HAP-1 (cell line): Measurements from ENCODE around the gene HYOU1.
"Not testable (repeated sequence)": the region's sequence is repeated elsewhere in the genome, so short reads cannot be mapped to it uniquely, and the experiment has no call there.

ENCODE experiments used
- DNase-seq, 2 experiments: peaks; one replicate each; pipeline ENCODE4 v3.0.0-alpha.2; 2016 to 2020; ENCODE audit warnings: low spot score in 2 of 2
- H3K27me3 ChIP-seq: fragments of 250-450 bp; sonication (Bioruptor Pico); 2 replicates; pipeline ENCODE4 v1.5.1; 2020; ENCODE audit warnings: low read depth, mild to moderate bottlenecking, moderate library complexity
- H3K36me3 ChIP-seq: fragments of 250-450 bp; sonication (Bioruptor Pico); replicated peaks from 2 replicates; pipeline ENCODE4 v1.5.1; 2020; ENCODE audit warnings: mild to moderate bottlenecking
- H3K4me1 ChIP-seq: fragments of 250-450 bp; sonication (Bioruptor Pico); 2 replicates; pipeline ENCODE4 v1.5.1; 2020; ENCODE audit warnings: mild to moderate bottlenecking
- H3K4me3 ChIP-seq: fragments of 250-450 bp; sonication (Bioruptor Pico); 2 replicates; pipeline ENCODE4 v1.5.1; 2020; ENCODE audit warnings: mild to moderate bottlenecking, moderate library complexity
- H3K9me3 ChIP-seq: fragments of 250-450 bp; sonication (Bioruptor Pico); 2 replicates; pipeline ENCODE4 v1.5.1; 2020; ENCODE audit warnings: mild to moderate bottlenecking, moderate library complexity
- in situ Hi-C: fragments of 300-500 bp; cut with MboI; formaldehyde crosslinking; loops from 3 replicates; pipeline ENCODE4 v1.14.3; 2020; ENCODE audit warnings: low sequenced_read_pairs, inconsistent platforms, mixed read lengths

HYOU1 gene

GRCh38 chr11:119028346-119029068, 28.5 kb downstream of the HYOU1 start:
- in situ Hi-C loops, result no loop called here
- Histone ChIP-seq H3K4me1 (peaks cover 10% of the 10 kb centered on the region), H3K9me3 (no peaks in the 10 kb centered on the region), H3K27me3 (no peaks in the 10 kb centered on the region), H3K36me3 (peaks cover 54% of the 10 kb centered on the region), H3K4me3 (no peak overlapping the region)
- DNase-seq, result no peak

DNA sequence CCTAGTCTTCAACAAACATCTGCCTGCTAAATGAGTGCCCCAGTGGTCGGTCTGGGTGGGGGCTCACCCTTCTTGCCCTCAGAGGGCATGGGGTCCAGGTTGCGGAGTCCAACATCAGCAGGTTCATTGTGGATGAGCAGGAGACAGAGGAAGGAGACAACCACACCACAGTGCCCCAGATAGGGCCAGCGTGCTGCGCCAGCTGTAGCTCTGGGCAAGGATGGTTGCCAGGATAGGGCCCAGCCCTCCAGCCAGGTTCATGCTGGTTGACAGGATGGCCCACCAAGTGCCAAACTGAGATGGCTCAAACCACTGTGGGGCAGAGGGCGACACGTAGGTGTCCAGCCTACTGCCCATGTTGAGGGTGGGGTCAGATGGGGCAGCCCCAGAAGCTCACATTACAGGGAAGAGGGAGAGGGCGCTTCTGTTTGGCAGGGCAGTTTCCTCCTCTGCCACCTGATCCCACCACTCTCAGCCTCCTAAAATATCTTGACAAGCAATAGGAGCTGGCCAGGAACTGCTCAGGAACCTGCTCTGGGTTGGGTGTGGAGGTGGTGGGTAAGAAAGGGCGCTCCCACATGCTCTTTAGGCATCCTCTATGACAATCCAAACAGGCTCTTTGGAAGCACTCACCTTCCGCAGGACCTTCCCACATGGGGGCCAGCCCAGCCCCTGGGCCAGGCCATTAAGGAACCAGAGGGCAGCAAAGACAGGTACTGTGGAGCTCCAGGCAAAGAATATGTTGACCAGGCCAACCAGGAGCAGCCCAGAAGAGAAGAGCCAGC, 29.3 kb downstream of the HYOU1 start:
- no peaks in the 10 kb centered on the region for H3K9me3 ChIP-seq
- in situ Hi-C loops, result no loop called here
- H3K36me3 ChIP-seq, result peaks cover 60% of the 10 kb centered on the region
- H3K27me3 ChIP-seq, result no peaks in the 10 kb centered on the region
- no peak for DNase-seq
- peaks cover 10% of the 10 kb centered on the region for H3K4me1 ChIP-seq
- H3K4me3 ChIP-seq, result no peak overlapping the region

- H3K9me3 ChIP-seq, result no peaks in the 10 kb centered on the region
- H3K36me3 ChIP-seq, result peaks cover 66% of the 10 kb centered on the region
- peaks cover 10% of the 10 kb centered on the region for H3K4me1 ChIP-seq
- H3K4me3 ChIP-seq, result no peak overlapping the region
- in situ Hi-C loops, result no loop called here
- H3K27me3 ChIP-seq, result no peaks in the 10 kb centered on the region
- DNase-seq, result no peak
These were observed 30.0 kb downstream of the HYOU1 start for GRCh38 chr11:119026970-119027369.

DNA sequence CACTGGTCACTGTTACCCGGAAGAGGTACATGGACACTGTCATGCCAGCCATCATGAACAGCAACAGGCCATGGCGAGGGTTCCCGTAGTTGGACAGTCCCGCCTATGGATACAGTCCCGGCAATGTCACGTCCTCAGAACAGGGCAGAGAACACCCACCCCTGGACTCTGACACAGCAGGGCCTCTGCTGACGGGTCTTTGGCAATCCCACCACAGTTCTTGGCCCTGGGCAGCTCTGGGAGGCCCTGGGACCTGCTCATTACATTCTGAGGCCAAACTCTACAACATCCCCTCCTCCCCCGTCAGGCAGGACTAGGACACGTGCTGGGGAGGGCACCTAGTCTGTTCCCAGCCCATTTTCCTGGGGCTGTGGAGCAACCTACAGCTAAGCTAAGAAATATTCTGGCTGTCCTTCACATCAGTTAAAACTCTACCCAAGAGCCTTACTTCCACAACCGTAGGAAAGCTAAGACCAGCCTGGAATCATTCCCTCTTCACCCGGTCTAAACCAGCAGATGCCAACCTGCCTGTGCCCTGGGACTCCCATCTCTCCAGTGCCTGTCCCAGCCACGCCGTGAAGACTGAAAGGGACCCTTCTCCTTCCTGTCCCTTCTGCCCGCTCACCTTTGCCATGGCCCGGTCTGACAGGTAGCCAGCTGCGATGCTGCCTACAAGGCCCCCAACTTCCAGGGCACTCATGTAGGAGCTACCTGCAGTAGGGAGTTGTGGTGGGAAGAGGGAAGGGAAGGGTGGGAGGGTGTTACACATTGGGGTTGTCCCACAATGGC, 30.8 kb downstream of the HYOU1 start:
- H3K4me1 ChIP-seq, result peaks cover 10% of the 10 kb centered on the region
- in situ Hi-C loops, result no loop called here
- peaks cover 70% of the 10 kb centered on the region for H3K36me3 ChIP-seq
- H3K27me3 ChIP-seq, result no peaks in the 10 kb centered on the region
- no peaks in the 10 kb centered on the region for H3K9me3 ChIP-seq
- no peak for DNase-seq
- H3K4me3 ChIP-seq, result no peak overlapping the region

- Histone ChIP-seq H3K27me3 (no peaks in the 10 kb centered on the region), H3K4me1 (peaks cover 10% of the 10 kb centered on the region), H3K9me3 (no peaks in the 10 kb centered on the region), H3K4me3 (no peak overlapping the region), H3K36me3 (peaks cover 74% of the 10 kb centered on the region)
- in situ Hi-C loops, result no loop called here
- DNase-seq, result no peak
These were observed 31.5 kb downstream of the HYOU1 start for GRCh38 chr11:119025541-119025940.

DNA sequence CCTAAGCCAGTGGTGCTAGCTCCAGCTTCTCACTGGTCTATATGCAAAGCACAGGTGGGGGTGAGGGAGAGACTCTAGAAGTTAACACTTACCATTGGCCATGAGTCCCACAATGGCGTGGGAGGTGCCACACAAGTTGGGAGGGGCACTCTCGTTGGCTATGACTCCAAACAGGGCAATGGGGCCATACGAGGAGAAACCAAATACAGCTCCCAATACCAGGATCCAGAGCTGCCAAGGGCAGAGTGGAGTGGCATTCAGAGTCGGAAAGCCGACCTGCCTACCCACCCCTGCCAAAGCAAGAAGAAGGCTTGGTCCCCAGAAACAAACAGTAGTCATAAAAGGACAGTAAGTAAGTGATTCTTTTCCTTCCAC, 31.9 kb downstream of the HYOU1 start:
- Histone ChIP-seq H3K36me3 (peaks cover 77% of the 10 kb centered on the region), H3K27me3 (no peaks in the 10 kb centered on the region), H3K9me3 (no peaks in the 10 kb centered on the region), H3K4me3 (no peak overlapping the region), H3K4me1 (peaks cover 10% of the 10 kb centered on the region)
- in situ Hi-C loops, result no loop called here
- DNase-seq, result no peak

DNA sequence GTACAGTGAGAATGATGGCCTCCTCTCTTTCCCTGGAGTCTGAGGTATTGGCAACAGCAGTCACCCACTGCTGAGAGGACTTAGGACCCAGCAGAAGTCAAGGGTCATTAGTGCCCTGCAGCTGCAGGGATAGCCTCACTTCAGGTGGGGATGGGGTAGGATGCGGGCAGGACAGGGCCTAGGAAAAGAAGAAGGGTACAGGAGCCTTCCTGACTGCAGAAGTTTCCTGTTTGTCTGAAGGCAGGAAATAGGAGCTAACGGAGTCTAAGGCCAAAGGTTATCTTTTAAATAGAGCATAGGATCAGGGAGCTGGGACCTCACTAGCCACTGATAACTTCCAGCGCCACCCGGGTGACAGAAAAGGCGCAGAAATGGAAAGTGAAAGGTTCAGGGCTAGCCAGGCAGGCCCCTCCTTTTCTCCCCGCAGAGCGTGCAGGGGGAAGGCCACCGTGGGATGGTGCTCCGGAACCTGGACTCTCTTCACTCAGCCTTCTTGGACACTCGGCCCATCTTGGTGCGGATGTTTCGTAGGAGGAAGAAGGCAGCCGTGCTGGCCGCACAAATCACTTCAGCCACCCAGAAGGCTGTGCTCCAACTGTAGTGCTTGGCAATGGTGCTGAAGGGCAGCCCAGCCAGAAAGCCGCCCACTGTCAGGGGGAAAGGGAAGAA, 32.4 kb downstream of the HYOU1 start:
- peaks cover 80% of the 10 kb centered on the region for H3K36me3 ChIP-seq
- H3K4me1 ChIP-seq, result peaks cover 14% of the 10 kb centered on the region

GRCh38 chr11:119023741-119024140, 33.3 kb downstream of the HYOU1 start:
- in situ Hi-C loops, result no loop called here
- Histone ChIP-seq H3K4me1 (peaks cover 7% of the 10 kb centered on the region; the same call in 1 of the 2 replicates), H3K27me3 (no peaks in the 10 kb centered on the region), H3K9me3 (no peaks in the 10 kb centered on the region), H3K4me3 (no peak overlapping the region), H3K36me3 (peaks cover 77% of the 10 kb centered on the region)
- no peak for DNase-seq

More for the DNA sequence above, 32.4 kb downstream of the HYOU1 start:
- in situ Hi-C loops, result no loop called here
- Histone ChIP-seq H3K27me3 (no peaks in the 10 kb centered on the region), H3K9me3 (no peaks in the 10 kb centered on the region), H3K4me3 (no peak overlapping the region)
- DNase-seq, result no peak

GRCh38 chr11:119021631-119022030, 35.4 kb downstream of the HYOU1 start:
- in situ Hi-C loops, result no loop called here
- Histone ChIP-seq H3K4me3 (no peak overlapping the region), H3K36me3 (peaks cover 70% of the 10 kb centered on the region)

DNA sequence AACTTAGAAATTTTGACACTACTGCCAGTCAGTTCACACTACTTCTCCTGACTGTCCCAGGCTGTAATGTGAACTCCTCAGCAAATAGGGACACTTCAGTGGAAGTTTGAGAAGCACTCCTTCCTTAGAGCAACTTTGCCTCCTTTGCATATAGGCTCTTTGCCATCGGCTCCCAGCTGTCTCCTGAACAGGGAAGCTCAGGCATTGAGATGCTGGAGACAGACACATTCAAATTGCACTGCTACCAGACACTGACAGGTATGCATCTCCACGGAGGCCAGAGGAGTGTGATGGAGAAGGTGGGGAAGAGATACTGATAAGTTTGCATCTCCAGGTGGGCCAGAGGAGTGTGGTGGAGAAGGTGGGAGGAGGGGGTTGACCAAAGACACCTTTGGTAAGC, 37.0 kb downstream of the HYOU1 start:
- no peaks in the 10 kb centered on the region for H3K27me3 ChIP-seq
- DNase-seq, result no peak
- H3K4me1 ChIP-seq, result peaks cover 17% of the 10 kb centered on the region
- peaks cover 72% of the 10 kb centered on the region for H3K36me3 ChIP-seq
- H3K9me3 ChIP-seq, result no peaks in the 10 kb centered on the region
- in situ Hi-C loops, result no loop called here
- peak overlapping the region; percentile 97 for H3K4me3 ChIP-seq

More at GRCh38 chr11:119021631-119022030, 35.4 kb downstream of the HYOU1 start:
- Histone ChIP-seq H3K4me1 (peaks cover 9% of the 10 kb centered on the region), H3K9me3 (no peaks in the 10 kb centered on the region), H3K27me3 (no peaks in the 10 kb centered on the region)
- no peak for DNase-seq

- H3K4me3 ChIP-seq, result peak within 1 kb of the TSS; percentile 97
- peak; percentile 93 to 97 for DNase-seq
- H3K27me3 ChIP-seq, result no peaks in the 10 kb centered on the region
- in situ Hi-C loops, result no loop called here
- H3K36me3 ChIP-seq, result peaks cover 69% of the 10 kb centered on the region
- peaks cover 17% of the 10 kb centered on the region for H3K4me1 ChIP-seq
- no peaks in the 10 kb centered on the region for H3K9me3 ChIP-seq
These were observed 38.7 kb downstream of the HYOU1 start, which contains the start of the genes RPS25 and TRAPPC4 for GRCh38 chr11:119018074-119018938. RPS25 (minus strand) TSS chr11:119018343; CDS start chr11:119018284, 59 bp downstream. TRAPPC4 (plus strand) TSS chr11:119018766; CDS start chr11:119018796, 30 bp downstream.

- in situ Hi-C loops, result not testable (repeated sequence)
These were observed 39.6 kb downstream of the HYOU1 start for GRCh38 chr11:119017377-119017776.

More at GRCh38 chr11:119017377-119017776, 39.6 kb downstream of the HYOU1 start:
- H3K36me3 ChIP-seq, result peaks cover 67% of the 10 kb centered on the region
- peaks cover 17% of the 10 kb centered on the region for H3K4me1 ChIP-seq
- not testable (repeated sequence) for H3K27me3 ChIP-seq, H3K9me3 ChIP-seq, DNase-seq
- peak overlapping the region; percentile 97 for H3K4me3 ChIP-seq
